DOHH2 (cell line): ENCODE data around the gene CDH4.

Experiments
- H3F3A ChIP-seq: fragments of 200-600 bp; sonication (generic), shearing (Covaris generic); 2 replicates; pipeline ENCODE4 v1.6.0; 2016; ENCODE audit warnings: antibody characterized with exemption, mild to moderate bottlenecking; ENCODE audit not compliant: control insufficient read depth, insufficient read depth
- H3K27ac ChIP-seq: fragments of 200-600 bp; sonication (generic); 2 replicates; pipeline ENCODE4 v1.5.1; 2014; ENCODE audit warnings: low read depth, mild to moderate bottlenecking, low read length, moderate library complexity
- H3K27me3 ChIP-seq: fragments of 200-600 bp; sonication (generic); 2 replicates; pipeline ENCODE4 v1.6.1; 2014; ENCODE audit warnings: mild to moderate bottlenecking, low read length, mixed read lengths; ENCODE audit not compliant: control insufficient read depth
- H3K36me3 ChIP-seq: fragments of 200-600 bp; sonication (generic); 2 replicates; pipeline ENCODE4 v1.6.1; 2014; ENCODE audit warnings: mild to moderate bottlenecking, low read length, moderate library complexity, mixed read lengths; ENCODE audit not compliant: control insufficient read depth
- H3K4me1 ChIP-seq: fragments of 200-600 bp; sonication (generic); 2 replicates; pipeline ENCODE4 v1.6.1; 2014; ENCODE audit warnings: mild to moderate bottlenecking, low read length, mixed read lengths; ENCODE audit not compliant: control insufficient read depth
- H3K4me2 ChIP-seq: fragments of 200-600 bp; sonication (generic); 2 replicates; pipeline ENCODE4 v1.6.0; 2014; ENCODE audit warnings: mild to moderate bottlenecking, low read length, moderate library complexity
- H3K4me3 ChIP-seq: fragments of 200-600 bp; sonication (generic); 2 replicates; pipeline ENCODE4 v1.5.1; 2014; ENCODE audit warnings: mild to moderate bottlenecking, low read length, mixed read lengths
- H3K79me2 ChIP-seq: fragments of 200-600 bp; sonication (generic); 2 replicates; pipeline ENCODE4 v1.6.1; 2014; ENCODE audit warnings: mild to moderate bottlenecking, low read length, mixed read lengths; ENCODE audit not compliant: control insufficient read depth
- H3K9me2 ChIP-seq: fragments of 200-600 bp; sonication (generic); replicated peaks from 2 replicates; pipeline ENCODE4 v1.6.1; 2014; ENCODE audit warnings: mild to moderate bottlenecking, low read length, mixed read lengths; ENCODE audit not compliant: control insufficient read depth
- H3K9me3 ChIP-seq: fragments of 200-600 bp; sonication (generic); 2 replicates; pipeline ENCODE4 v1.6.1; 2014; ENCODE audit warnings: antibody characterized with exemption, low read length, mixed read lengths; ENCODE audit not compliant: control insufficient read depth, insufficient read depth
- H4K20me1 ChIP-seq: fragments of 200-600 bp; sonication (generic); 2 replicates; pipeline ENCODE4 v1.6.0; 2014; ENCODE audit warnings: low read depth, mild to moderate bottlenecking, antibody characterized with exemption, low read length, moderate library complexity; ENCODE audit not compliant: control insufficient read depth, insufficient read depth
- EZH2phosphoT487 ChIP-seq: fragments of 200-600 bp; sonication (generic); IDR thresholded peaks from 2 replicates; pipeline ENCODE4 v1.6.1; 2017; ENCODE audit warnings: borderline replicate concordance, mild to moderate bottlenecking, antibody characterized with exemption, low read length, moderate library complexity, mixed read lengths
- TF ChIP-seq, protein P1 (sequence below): fragments of 200-600 bp; sonication (generic); IDR thresholded peaks from one replicate; pipeline ENCODE4 v1.5.1; 2014; ENCODE audit warnings: antibody characterized with exemption, mild to moderate bottlenecking, low read depth, low read length; ENCODE audit not compliant: poor library complexity, severe bottlenecking

Gene CDH4

GRCh38 chr20:61978491-61978890 lies 726.4 kb downstream of the CDH4 start:
- Histone ChIP-seq H3K4me3 (no peak overlapping the region), H3K27ac (no peak overlapping the region), H3K4me2 (no peak overlapping the region), H3K79me2 (peaks cover 7% of the 10 kb centered on the region; the same call in 1 of the 2 replicates), H3K4me1 (no peaks in the 10 kb centered on the region), H3K9me3 (no peaks in the 10 kb centered on the region), H3K36me3 (peaks cover 36% of the 10 kb centered on the region), H4K20me1 (no peaks in the 10 kb centered on the region), H3K27me3 (no peaks in the 10 kb centered on the region), H3K9me2 (no peaks in the 10 kb centered on the region), H3F3A (no peaks in the 10 kb centered on the region; the same call in 1 of the 2 replicates)
- TF ChIP-seq EZH2phosphoT487, result no peak
- TF ChIP-seq, protein P1, sequence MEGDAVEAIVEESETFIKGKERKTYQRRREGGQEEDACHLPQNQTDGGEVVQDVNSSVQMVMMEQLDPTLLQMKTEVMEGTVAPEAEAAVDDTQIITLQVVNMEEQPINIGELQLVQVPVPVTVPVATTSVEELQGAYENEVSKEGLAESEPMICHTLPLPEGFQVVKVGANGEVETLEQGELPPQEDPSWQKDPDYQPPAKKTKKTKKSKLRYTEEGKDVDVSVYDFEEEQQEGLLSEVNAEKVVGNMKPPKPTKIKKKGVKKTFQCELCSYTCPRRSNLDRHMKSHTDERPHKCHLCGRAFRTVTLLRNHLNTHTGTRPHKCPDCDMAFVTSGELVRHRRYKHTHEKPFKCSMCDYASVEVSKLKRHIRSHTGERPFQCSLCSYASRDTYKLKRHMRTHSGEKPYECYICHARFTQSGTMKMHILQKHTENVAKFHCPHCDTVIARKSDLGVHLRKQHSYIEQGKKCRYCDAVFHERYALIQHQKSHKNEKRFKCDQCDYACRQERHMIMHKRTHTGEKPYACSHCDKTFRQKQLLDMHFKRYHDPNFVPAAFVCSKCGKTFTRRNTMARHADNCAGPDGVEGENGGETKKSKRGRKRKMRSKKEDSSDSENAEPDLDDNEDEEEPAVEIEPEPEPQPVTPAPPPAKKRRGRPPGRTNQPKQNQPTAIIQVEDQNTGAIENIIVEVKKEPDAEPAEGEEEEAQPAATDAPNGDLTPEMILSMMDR, result no peak

DNA sequence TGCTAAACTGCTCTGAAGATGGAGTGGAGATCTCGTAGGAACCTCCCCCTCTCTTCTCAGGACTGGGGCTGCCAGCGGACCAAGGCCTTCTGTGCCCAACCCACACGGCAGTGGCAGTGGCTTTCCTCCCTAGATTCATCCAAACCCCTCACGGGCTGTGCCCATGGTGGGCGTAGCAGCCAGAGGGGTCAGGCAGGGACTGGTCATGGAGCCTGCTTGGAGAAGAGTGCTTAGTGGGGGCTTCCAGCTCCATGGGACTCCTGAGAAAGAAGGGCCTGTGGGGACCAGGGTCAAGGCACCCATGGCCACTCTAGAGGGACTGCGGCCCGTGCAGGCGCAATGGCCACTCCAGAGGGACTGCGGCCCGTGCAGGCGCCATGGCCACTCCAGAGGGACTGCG lies 727.0 kb downstream of the CDH4 start:
- Histone ChIP-seq H3K36me3 (peaks cover 30% of the 10 kb centered on the region), H3K27me3 (no peaks in the 10 kb centered on the region), H3K27ac (no peak overlapping the region), H3K9me3 (no peaks in the 10 kb centered on the region), H3K9me2 (no peaks in the 10 kb centered on the region), H3F3A (no peaks in the 10 kb centered on the region; the same call in 1 of the 2 replicates), H3K4me2 (no peak overlapping the region), H3K79me2 (peaks cover 7% of the 10 kb centered on the region; the same call in 1 of the 2 replicates), H3K4me1 (no peaks in the 10 kb centered on the region), H4K20me1 (no peaks in the 10 kb centered on the region), H3K4me3 (no peak overlapping the region)
- TF ChIP-seq EZH2phosphoT487, result no peak
- TF ChIP-seq, protein P1, result no peak

- Histone ChIP-seq H4K20me1 (no peaks in the 10 kb centered on the region), H3F3A (no peaks in the 10 kb centered on the region; the same call in 1 of the 2 replicates), H3K27ac (no peak overlapping the region)
Measured at GRCh38 chr20:61979701-61980635, 727.9 kb downstream of the CDH4 start.

More at GRCh38 chr20:61979701-61980635, 727.9 kb downstream of the CDH4 start:
- peaks cover 25% of the 10 kb centered on the region for H3K36me3 ChIP-seq
- H3K4me1 ChIP-seq, result no peaks in the 10 kb centered on the region
- no peaks in the 10 kb centered on the region for H3K9me2 ChIP-seq
- H3K79me2 ChIP-seq, result peaks cover 7% of the 10 kb centered on the region; the same call in 1 of the 2 replicates
- no peaks in the 10 kb centered on the region for H3K27me3 ChIP-seq
- TF ChIP-seq, protein P1, result no peak
- TF ChIP-seq EZH2phosphoT487, result no peak
- H3K4me2 ChIP-seq, result no peak overlapping the region
- no peak overlapping the region for H3K4me3 ChIP-seq
- no peaks in the 10 kb centered on the region for H3K9me3 ChIP-seq
